ENCODE results near the gene GUCY2C. TPM values are rescaled to one million over a fixed set of nuclear protein-coding genes. Genes with fewer than 3 reads are reported as not detected.

Gene GUCY2C
- total RNA-seq, 1 experiment from 2014 or later: not detected

DNA sequence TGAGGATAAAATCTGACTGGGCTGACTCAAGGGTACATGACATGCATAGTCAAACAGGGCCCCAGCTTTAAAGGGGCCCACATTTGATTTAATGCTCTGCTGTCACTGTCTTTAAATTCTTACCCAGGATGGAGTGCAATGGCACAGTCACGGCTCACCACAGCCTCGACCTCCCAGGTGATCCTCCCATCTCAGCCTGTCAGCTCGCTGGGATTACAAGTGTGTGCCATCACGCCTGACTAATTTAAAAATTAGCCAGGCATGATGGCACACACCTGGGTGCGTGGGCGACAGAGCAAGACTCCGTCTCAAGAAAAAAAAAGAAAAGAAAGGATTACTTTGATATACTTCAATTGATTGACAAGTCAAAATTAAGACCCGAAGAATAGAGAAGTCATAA lies 119.5 kb downstream of the GUCY2C start:
- no peak for DNase-seq (ENCODE audit: extremely low read depth, low read depth)

- no peak for DNase-seq (ENCODE audit: extremely low read depth, low read depth)
Observed at GRCh38 chr12:14575585-14575984, 120.8 kb downstream of the GUCY2C start.

DNA sequence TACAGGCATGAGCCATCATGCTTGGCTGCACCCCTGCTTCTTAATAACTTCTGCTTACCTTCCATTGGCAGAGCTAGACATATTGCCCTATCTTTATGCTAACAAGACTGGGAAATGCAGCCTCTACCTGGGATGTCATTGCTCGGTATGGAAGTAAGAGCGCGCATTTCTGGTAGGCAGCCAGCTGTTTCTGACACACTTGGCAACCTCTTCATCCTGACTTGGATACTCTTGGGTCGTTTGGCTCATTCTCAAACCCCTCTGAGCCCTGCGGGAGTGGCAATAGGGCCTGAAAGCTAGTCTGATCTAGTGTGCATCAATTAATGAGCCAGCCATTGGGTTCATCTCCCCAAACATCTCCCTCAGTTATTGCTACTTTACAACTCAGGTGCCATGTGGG lies 123.3 kb downstream of the GUCY2C start:
- no peak for DNase-seq (ENCODE audit: extremely low read depth, low read depth)

- no peak for DNase-seq (ENCODE audit: extremely low read depth, low read depth)
Observed at GRCh38 chr12:14572401-14572800, 124.0 kb downstream of the GUCY2C start.

GRCh38 chr12:14571779-14572178 lies 124.6 kb downstream of the GUCY2C start:
- no peak for DNase-seq (ENCODE audit: extremely low read depth, low read depth)

DNA sequence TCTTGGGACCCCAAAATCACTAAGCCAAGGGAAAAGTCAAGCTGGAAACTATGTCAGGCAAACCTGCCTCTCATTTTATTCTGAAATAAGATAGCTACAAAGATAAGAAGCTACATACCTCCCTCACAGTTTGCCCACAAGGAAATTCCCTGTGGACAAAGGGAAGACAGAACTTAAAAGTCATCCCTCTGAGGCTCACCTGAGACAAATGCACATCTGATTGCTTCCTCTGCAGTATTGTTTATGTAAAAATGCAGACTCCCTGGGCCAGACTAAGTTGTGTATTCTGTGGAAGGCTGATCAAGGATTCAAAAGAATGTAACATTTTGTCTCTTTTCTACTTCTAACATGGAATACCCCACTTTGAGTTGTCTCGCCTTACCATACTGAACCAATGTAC lies 126.2 kb downstream of the GUCY2C start:
- no peak for DNase-seq (ENCODE audit: extremely low read depth, low read depth)

DNA sequence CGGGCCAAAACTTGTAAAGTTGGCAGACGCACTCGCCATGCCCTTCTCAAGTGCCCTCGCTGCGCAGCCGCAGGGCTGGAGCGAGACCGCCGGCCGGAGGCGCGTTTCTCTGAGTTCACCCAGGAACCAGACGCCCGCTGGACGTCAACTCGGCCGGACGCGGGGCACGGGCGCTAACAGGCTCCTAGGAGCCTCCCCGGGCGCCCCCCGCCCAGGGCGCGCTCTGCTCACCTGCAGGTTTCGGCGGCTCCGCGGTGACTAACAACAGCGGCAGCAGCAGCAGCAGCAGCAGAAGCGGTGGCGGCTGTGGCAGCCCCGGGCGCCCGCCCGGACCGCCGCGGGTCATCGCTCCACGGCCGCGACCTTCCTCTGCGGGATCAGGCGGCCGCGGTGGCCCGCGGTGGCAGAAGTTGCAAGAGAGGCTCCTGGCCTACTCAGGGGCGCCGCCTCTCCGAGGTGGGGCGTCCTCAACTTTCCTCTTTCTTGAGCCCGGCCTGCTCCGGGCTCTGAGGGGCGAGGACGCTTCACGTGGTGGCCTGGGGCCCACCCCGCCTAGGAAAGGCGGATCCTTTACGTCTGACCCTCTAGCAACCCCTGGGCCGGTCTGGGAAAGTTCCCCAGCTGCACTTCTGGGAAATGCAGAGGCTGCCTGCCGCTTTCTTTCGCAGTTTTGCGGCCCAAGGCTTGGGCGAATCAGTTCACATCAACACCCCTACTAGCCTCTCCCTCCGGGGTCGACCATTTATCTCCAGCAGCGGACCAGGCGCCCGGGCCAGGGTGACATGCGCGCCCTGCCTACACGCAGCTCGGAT lies 128.8 kb downstream of the GUCY2C start, which contains the start of gene PLBD1:
TSS of gene PLBD1 (minus strand) at position 533 of the 812 bp plus-strand sequence. CDS start at position 346, 187 bp downstream.
- DNase-seq (ENCODE audit: extremely low read depth, low read depth): no peak

- DNase-seq (ENCODE audit: extremely low read depth, low read depth): no peak
Observed at GRCh38 chr12:14564336-14564959, 132.0 kb downstream of the GUCY2C start.

GRCh38 chr12:14563046-14563445 lies 133.4 kb downstream of the GUCY2C start:
- DNase-seq (ENCODE audit: extremely low read depth, low read depth): no peak

Other genes starting within 250 kb of the GUCY2C start
- gene PLBD1, start 128.7 kb downstream of the GUCY2C start, total RNA-seq (2014; rRNA removed; shearing (Covaris generic)): 0.37 TPM in 1 of 2 replicates, not detected in the other
- gene WBP11, start 106.9 kb upstream of the GUCY2C start, total RNA-seq (2014; rRNA removed; shearing (Covaris generic)): 22.4 and 25.3 TPM in 2 replicates
- gene C12orf60, start 107.1 kb upstream of the GUCY2C start, total RNA-seq (2014; rRNA removed; shearing (Covaris generic)): 2.0 and 2.4 TPM in 2 replicates
- gene SMCO3, start 117.6 kb upstream of the GUCY2C start, total RNA-seq (2014; rRNA removed; shearing (Covaris generic)): not detected in 2 replicates
- not detected in 2 replicates for gene ART4, start 146.9 kb upstream of the GUCY2C start, total RNA-seq (2014; rRNA removed; shearing (Covaris generic))
- gene MGP, start 189.3 kb upstream of the GUCY2C start, total RNA-seq (2014; rRNA removed; shearing (Covaris generic)): not detected in 2 replicates
- gene ERP27, start 241.9 kb upstream of the GUCY2C start, total RNA-seq (2014; rRNA removed; shearing (Covaris generic)): not detected in 2 replicates

All from NCI-H460 (cell line).